Fibroblast of lung (primary cell): Measurements from ENCODE around the gene PRKAG2. TPM values are rescaled to one million over a fixed set of nuclear protein-coding genes. Genes with fewer than 3 reads are reported as not detected.
"Not testable (repeated sequence)": the region's sequence is repeated elsewhere in the genome, so short reads cannot be mapped to it uniquely, and the experiment has no call there.

Experiments
- DNase-seq, 2 donors: peaks; one replicate each; pipeline versions ENCODE4 v3.0.0 to v3.0.0-alpha.2; 2010; ENCODE audit warnings: low read depth in 2 of 2
- H2AFZ ChIP-seq: 2 replicates; pipeline ENCODE4 v1.5.1; 2012; ENCODE audit warnings: low read length, control low read depth, inconsistent platforms
- H3K27ac ChIP-seq: 2 replicates; pipeline ENCODE4 v1.5.1; 2011; ENCODE audit warnings: low read length, control low read depth; ENCODE audit not compliant: insufficient read depth
- H3K27me3 ChIP-seq: 2 replicates; pipeline ENCODE4 v1.5.1; 2011; ENCODE audit warnings: mild to moderate bottlenecking, low read length; ENCODE audit not compliant: control insufficient read depth, insufficient read depth
- H3K36me3 ChIP-seq: 2 replicates; pipeline ENCODE4 v1.5.1; 2011; ENCODE audit warnings: low read length; ENCODE audit not compliant: control insufficient read depth, insufficient read depth
- H3K4me1 ChIP-seq: 2 replicates; pipeline ENCODE4 v1.5.1; 2011; ENCODE audit warnings: low read length; ENCODE audit not compliant: control insufficient read depth, insufficient read depth; ENCODE audit errors: extremely low read depth
- H3K4me2 ChIP-seq: 2 replicates; pipeline ENCODE4 v1.5.1; 2011; ENCODE audit warnings: low read length, control low read depth; ENCODE audit not compliant: insufficient read depth; ENCODE audit errors: extremely low read depth
- H3K4me3 ChIP-seq, 4 experiments: fragments of 200-600 bp in 1 of 4; sonication (generic) in 1 of 4; replicated peaks in 1 of 4; 2 replicates each; pipeline ENCODE4 v1.5.1; 2011 to 2016; ENCODE audit warnings: low read length in 4 of 4, low read depth in 3 of 4, mild to moderate bottlenecking in 3 of 4, control low read depth in 2 of 4, inconsistent platforms in 1 of 4, mixed read lengths in 1 of 4; ENCODE audit not compliant: insufficient read depth in 1 of 4; ENCODE audit errors: control extremely low read depth in 1 of 4
- H3K79me2 ChIP-seq: 2 replicates; pipeline ENCODE4 v1.5.1; 2012; ENCODE audit warnings: mild to moderate bottlenecking, low read length, inconsistent platforms; ENCODE audit not compliant: control insufficient read depth, insufficient read depth
- H3K9ac ChIP-seq: 2 replicates; pipeline ENCODE4 v1.5.1; 2011; ENCODE audit warnings: mild to moderate bottlenecking, low read length, control low read depth; ENCODE audit not compliant: insufficient read depth
- H3K9me3 ChIP-seq: 2 replicates; pipeline ENCODE4 v1.5.1; 2012; ENCODE audit warnings: low read depth, low read length; ENCODE audit not compliant: control insufficient read depth, insufficient read depth
- H4K20me1 ChIP-seq: 2 replicates; pipeline ENCODE4 v1.5.1; 2011; ENCODE audit warnings: low read length; ENCODE audit not compliant: control insufficient read depth, insufficient read depth; ENCODE audit errors: extremely low read depth
- EZH2 ChIP-seq: IDR thresholded peaks from 2 replicates; pipeline ENCODE4 v1.5.1; 2012; ENCODE audit warnings: low read length, control low read depth, mild to moderate bottlenecking; ENCODE audit errors: missing control alignments
- polyA plus RNA-seq, 2 donors: library from polyadenylated mRNA; depleted of rRNA in 1 of 2; stranded (reverse) in 1 of 2; unstranded in 1 of 2; fragments of >200 nt; gene quantifications; 2 replicates each; pipeline ENCODE4 v1.2.1, GENCODE V29; 2011 to 2012; ENCODE audit warnings: missing spikeins in 1 of 2
- total RNA-seq: library from RNA; depleted of rRNA; stranded (reverse); fragments of >200 nt; gene quantifications from 2 replicates; pipeline ENCODE4 v1.2.1, GENCODE V29; 2014
- TF ChIP-seq, protein P1 (sequence below), 2 donors: IDR thresholded peaks in 1 of 2; conservative IDR thresholded peaks in 1 of 2; 1 replicate in 1 of 2; 2 replicates in 1 of 2; pipeline ENCODE4 v1.5.1; 2011 to 2012; ENCODE audit warnings: low read length in 2 of 2, control low read depth in 1 of 2, inconsistent platforms in 1 of 2, low read depth in 1 of 2, mild to moderate bottlenecking in 1 of 2

PRKAG2 gene
- total and polyA plus RNA-seq, 2 donors (not counting 1 experiment from before 2014, with no cell fraction given): 11.9 to 56.7 TPM

DNA sequence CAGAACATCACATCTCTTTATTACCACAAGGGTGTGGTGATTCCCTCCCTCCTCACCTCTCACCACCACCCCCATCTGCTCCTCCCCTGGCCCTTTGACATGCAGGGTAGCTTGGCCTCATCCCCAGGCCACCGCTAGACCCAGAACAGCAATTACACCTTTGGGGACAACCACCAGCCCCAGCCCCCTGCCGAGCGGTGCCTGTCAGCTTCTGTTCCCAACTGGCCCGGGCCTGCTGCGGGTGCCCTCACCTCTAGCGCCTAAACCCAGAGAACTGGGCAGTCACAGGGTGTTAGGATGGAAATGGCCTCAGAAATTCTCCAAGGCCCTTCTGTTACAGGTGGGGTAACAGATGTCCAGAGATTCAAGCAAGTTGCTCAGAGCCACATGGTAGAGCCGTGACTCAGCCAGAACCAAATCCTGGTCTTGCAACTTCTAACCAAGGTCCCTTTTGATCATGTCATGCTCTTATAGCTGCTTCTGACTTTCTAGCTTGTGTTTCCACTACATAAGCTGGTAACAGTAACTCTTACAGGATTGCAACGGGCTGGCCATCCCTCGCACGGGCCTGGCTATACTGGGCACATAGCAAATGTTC is 78.0 kb downstream of the PRKAG2 start:
- Histone ChIP-seq H2AFZ (no peak overlapping the region), H3K9ac (no peak overlapping the region), H3K4me2 (no peak overlapping the region), H3K4me3 (no peak overlapping the region), H4K20me1 (no peaks in the 10 kb centered on the region), H3K4me1 (no peaks in the 10 kb centered on the region), H3K9me3 (no peaks in the 10 kb centered on the region), H3K79me2 (no peaks in the 10 kb centered on the region), H3K27ac (no peak overlapping the region), H3K36me3 (no peaks in the 10 kb centered on the region), H3K27me3 (no peaks in the 10 kb centered on the region)
- DNase-seq: no peak
- no peak for TF ChIP-seq EZH2
- TF ChIP-seq, protein P1, sequence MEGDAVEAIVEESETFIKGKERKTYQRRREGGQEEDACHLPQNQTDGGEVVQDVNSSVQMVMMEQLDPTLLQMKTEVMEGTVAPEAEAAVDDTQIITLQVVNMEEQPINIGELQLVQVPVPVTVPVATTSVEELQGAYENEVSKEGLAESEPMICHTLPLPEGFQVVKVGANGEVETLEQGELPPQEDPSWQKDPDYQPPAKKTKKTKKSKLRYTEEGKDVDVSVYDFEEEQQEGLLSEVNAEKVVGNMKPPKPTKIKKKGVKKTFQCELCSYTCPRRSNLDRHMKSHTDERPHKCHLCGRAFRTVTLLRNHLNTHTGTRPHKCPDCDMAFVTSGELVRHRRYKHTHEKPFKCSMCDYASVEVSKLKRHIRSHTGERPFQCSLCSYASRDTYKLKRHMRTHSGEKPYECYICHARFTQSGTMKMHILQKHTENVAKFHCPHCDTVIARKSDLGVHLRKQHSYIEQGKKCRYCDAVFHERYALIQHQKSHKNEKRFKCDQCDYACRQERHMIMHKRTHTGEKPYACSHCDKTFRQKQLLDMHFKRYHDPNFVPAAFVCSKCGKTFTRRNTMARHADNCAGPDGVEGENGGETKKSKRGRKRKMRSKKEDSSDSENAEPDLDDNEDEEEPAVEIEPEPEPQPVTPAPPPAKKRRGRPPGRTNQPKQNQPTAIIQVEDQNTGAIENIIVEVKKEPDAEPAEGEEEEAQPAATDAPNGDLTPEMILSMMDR (conservative IDR thresholded peaks at IDR 0.05 in 1 of 2, IDR thresholded peaks at IDR 0.05 in 1 of 2; ENCODE audit: low read depth in 1 of 2, low read length in 2 of 2): no peak

DNA sequence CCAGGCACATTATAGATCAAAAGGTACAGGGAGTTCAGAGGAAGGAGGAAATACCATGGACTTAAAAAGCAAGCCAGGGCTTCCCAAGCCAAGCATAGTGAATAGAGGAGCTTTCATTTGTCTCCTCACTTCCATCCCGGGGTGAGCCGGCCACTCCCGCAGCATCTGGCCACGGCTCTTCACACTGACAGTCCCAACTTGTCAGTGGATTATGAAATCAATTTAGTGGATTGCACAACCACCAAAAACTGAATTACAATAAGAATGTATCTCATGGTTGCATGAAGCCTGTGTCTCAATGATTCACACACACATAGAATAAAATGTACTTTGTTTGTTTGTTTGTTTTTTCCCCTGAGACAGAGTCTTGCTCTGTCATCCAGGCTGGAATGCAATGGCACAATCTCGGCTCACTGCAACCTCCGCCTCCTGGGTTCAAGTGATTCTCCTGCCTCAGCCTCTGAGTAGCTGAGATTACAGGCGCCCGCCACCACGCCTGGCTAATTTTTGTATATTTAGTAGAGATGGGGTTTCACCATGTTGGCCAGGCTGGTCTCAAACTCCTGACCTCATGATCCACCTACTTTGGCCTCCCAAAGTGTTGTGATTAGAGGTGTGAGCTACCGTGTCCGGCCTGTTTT is 79.1 kb downstream of the PRKAG2 start:
- H3K4me1 ChIP-seq, H3K4me2 ChIP-seq, H3K36me3 ChIP-seq, H3K27me3 ChIP-seq, H3K9me3 ChIP-seq, H4K20me1 ChIP-seq, H3K4me3 ChIP-seq, H3K9ac ChIP-seq, H2AFZ ChIP-seq, H3K79me2 ChIP-seq, H3K27ac ChIP-seq: not testable (repeated sequence)
- DNase-seq: peak in 1 of 2 donors; percentile 92

DNA sequence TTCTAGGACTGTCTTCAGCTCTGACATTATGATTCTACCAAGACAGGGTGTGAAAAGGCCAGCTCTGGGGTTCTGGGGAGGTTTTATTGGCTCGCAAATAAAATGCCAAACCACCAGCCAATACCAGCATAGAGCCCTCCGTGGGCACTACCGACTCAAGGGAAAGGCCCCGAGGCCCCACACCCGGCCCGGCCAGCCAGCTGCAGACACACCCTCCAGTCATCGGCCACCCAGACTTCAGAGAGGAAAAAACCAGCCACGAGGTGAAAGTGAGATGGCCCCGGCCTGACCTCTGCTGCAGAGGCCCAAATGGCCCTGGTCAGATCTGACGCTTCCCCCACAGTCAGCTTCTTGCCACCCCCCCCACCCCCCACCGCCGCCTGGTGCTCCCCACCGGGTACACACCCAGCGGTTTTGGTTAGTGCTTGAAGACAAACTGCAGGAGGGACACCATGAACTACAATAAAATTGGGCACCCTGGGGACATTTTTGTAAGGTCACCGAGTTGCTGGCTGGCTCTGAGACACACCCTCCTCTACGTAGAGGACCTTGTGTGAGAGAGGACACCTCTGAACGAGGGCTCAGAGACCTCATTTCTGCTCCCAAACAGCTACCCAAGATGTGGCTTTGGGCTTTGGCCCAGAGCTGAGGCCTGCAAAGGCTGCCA is 79.9 kb downstream of the PRKAG2 start:
- no peak overlapping the region for H3K4me2 ChIP-seq
- DNase-seq: no peak
- no peak overlapping the region for H3K9ac ChIP-seq

More for the DNA sequence above, 79.9 kb downstream of the PRKAG2 start:
- no peak overlapping the region for H2AFZ ChIP-seq
- H3K4me1 ChIP-seq: no peaks in the 10 kb centered on the region
- H3K27ac ChIP-seq: no peak overlapping the region
- no peaks in the 10 kb centered on the region for H3K9me3 ChIP-seq
- no peak overlapping the region for H3K4me3 ChIP-seq
- no peaks in the 10 kb centered on the region for H3K79me2 ChIP-seq
- no peaks in the 10 kb centered on the region for H3K36me3 ChIP-seq
- TF ChIP-seq, protein P1 (conservative IDR thresholded peaks at IDR 0.05 in 1 of 2, IDR thresholded peaks at IDR 0.05 in 1 of 2; ENCODE audit: low read depth in 1 of 2, low read length in 2 of 2): no peak
- TF ChIP-seq EZH2: no peak
- H3K27me3 ChIP-seq: no peaks in the 10 kb centered on the region
- H4K20me1 ChIP-seq: no peaks in the 10 kb centered on the region
